Activated T-cell treated with anti-CD3 and anti-CD28 coated beads, Interleukin-2, amount 50 U/mL, for 72 hours (primary cell): Measurements from ENCODE around the gene SLX9. TPM values are rescaled to one million over a fixed set of nuclear protein-coding genes. Genes with fewer than 3 reads are reported as not detected.

Source experiments
- ATAC-seq, 2 donors: fragments of 150-1000 bp; cut with Tn5 transposase; replicated peaks in 1 of 2; 2 replicates each; pipeline ENCODE4 v1.10.0; 2021; ENCODE audit warnings: moderate library complexity in 2 of 2, mild to moderate bottlenecking in 1 of 2
- DNase-seq, 2 donors: peaks; one replicate each; pipeline ENCODE4 v3.0.0; 2021 to 2022; ENCODE audit warnings: mixed read lengths in 1 of 2
- H3K27ac Mint-ChIP-seq: one replicate; pipeline ENCODE4 v1.8.0; 2022; ENCODE audit warnings: mild to moderate bottlenecking, moderate library complexity, mixed read lengths
- H3K27me3 Mint-ChIP-seq: one replicate; pipeline ENCODE4 v1.8.0; 2022; ENCODE audit warnings: low read depth, mixed read lengths
- H3K36me3 Mint-ChIP-seq, 2 donors: one replicate each; pipeline ENCODE4 v1.8.0; 2022; ENCODE audit warnings: mixed read lengths in 2 of 2, mild to moderate bottlenecking in 1 of 2; ENCODE audit not compliant: insufficient read depth in 2 of 2
- H3K4me1 Mint-ChIP-seq: one replicate; pipeline ENCODE4 v1.8.0; 2022; ENCODE audit warnings: low read depth, mixed read lengths
- H3K4me3 Mint-ChIP-seq, 2 donors: one replicate each; pipeline ENCODE4 v1.8.0; 2022; ENCODE audit warnings: mild to moderate bottlenecking in 2 of 2, mixed read lengths in 2 of 2, moderate library complexity in 2 of 2
- H3K9me3 Mint-ChIP-seq, 2 donors: one replicate each; pipeline ENCODE4 v1.8.0; 2022; ENCODE audit warnings: mixed read lengths in 2 of 2
- total RNA-seq, 2 donors: library from RNA; stranded (reverse); gene quantifications; one replicate each; pipeline ENCODE4 v1.2.3, GENCODE V29; 2022

SLX9 gene
- total RNA-seq, 2 donors from 2014 or later = 38.7 to 48.9 TPM

DNA sequence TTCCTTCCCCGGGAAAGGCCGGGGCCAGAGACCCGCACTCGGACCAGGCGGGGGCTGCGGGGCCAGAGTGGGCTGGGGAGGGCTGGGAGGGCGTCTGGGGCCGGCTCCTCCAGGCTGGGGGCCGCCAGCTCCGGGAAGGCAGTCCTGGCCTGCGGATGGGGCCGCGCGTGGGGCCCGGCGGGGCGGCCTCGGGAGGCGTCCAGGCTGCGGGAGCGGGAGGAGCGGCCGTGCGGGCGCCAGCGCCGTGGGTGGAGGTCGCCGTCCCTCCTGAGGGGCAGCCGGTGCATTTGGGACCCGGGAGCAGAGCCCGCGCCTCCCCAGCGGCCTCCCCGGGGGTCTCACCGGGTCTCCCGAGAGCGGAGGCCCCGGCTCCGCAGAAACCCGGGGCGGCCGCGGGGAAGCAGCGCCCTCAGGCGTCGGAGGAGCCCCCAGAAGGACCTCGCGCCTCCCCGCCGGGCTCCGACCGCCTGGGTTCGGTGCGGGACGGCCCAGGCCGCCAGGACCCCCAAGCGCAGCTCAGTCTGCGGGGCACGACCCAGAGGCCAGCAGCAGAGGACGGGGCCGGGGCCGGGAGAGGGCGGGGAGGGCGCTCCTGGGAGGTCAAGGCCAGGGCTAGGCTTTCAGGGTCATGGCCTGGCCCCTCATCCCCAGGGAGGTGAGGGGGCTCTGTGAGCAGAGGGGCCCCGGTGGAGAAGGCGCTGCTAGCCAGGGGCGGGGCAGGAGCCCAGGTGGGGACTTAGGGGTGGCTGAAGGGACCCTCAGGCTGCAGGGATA, 7.2 kb upstream of the SLX9 start:
- Mint-ChIP-seq H3K4me1 (peaks cover 43% of the 10 kb centered on the region), H3K4me3 (peak overlapping the region; percentile 83 to 86), H3K27ac (no peak overlapping the region), H3K27me3 (no peaks in the 10 kb centered on the region), H3K36me3 (no peaks in the 10 kb centered on the region), H3K9me3 (no peaks in the 10 kb centered on the region)
- DNase-seq (peak; percentile 78 to 81), ATAC-seq (peak; percentile 60 to 74)

DNA sequence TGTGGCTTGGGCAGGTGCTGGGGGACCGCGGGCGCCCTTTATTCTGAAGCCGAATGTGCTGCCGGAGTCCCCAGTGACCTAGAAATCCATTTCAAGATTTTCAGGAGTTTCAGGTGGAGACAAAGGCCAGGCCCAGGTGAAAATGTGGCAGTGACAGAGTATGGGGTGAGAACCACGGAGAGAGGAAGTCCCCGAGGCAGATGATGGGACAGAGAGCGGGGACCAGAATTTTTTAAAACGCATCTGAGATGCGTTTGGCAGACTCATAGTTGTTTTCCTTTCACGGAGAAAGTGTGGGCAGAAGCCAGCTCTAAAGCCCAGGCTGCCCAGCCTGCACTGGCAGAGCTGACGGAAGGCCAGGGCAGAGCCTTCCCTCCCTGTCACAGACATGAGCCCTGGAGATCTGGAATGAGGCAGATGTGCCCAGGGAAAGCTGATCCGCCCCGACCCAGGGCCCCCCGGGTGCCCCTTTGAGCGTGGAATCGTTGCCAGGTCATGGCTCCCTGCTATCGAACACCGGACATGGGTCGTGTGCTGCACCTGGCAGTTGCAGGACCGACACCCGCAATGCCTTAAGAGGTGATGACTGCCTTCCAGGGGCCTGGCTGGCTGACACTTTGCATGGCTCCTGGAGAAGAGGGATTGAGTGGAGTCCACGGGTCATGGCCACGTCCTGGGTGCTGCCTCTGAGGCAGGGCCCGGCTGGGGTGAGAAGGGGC, 6.5 kb upstream of the SLX9 start:
- H3K36me3 Mint-ChIP-seq = no peaks in the 10 kb centered on the region
- H3K9me3 Mint-ChIP-seq = no peaks in the 10 kb centered on the region
- no peak overlapping the region for H3K27ac Mint-ChIP-seq
- H3K27me3 Mint-ChIP-seq = no peaks in the 10 kb centered on the region
- H3K4me1 Mint-ChIP-seq = peaks cover 35% of the 10 kb centered on the region
- peak overlapping the region in 1 of 2 donors; percentile 34 for H3K4me3 Mint-ChIP-seq
- ATAC-seq = no peak
- DNase-seq = no peak

DNA sequence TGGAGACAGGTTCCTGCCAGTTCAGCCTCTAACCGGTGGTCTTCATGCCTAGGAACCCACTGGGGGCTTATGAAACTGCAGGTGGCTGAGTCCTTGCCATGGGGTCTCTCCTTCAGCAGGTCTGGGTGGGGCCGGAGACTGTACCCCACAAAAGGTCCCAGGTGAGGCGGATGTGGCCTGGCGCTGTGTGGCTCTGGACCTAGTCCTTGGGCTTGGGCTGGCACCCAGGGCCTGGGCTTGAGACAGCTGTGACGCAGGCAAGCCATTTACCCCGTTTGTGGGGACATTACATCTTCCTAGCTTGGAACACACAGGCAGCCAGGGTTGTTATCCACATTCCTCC, 5.9 kb upstream of the SLX9 start:
- no peak overlapping the region for H3K4me3 Mint-ChIP-seq
- H3K9me3 Mint-ChIP-seq = no peaks in the 10 kb centered on the region
- ATAC-seq (no peak), DNase-seq (no peak)
- no peaks in the 10 kb centered on the region for H3K36me3 Mint-ChIP-seq
- H3K27ac Mint-ChIP-seq = no peak overlapping the region
- no peaks in the 10 kb centered on the region for H3K27me3 Mint-ChIP-seq
- peaks cover 32% of the 10 kb centered on the region for H3K4me1 Mint-ChIP-seq

DNA sequence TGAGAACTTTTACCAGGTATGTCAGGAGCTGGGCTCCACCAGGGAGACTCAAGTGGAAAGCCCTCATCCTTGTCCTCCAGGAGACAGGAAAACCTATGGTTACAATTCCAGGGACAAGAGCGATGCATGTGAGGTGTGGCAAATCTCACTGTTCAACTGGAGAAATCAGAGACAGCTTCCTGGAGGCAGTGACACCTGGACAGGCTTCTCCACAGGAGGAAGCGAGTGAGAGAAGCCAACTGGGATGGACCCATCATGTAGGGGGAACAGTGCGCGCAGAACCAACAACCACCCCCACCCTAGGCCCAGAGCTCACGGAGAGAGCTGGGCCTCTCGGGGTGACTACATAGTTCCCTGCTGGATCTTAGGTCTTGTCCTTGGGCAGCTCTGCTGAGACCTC, 5.6 kb upstream of the SLX9 start:
- H3K4me1 Mint-ChIP-seq = peaks cover 32% of the 10 kb centered on the region
- H3K36me3 Mint-ChIP-seq = no peaks in the 10 kb centered on the region
- no peak overlapping the region for H3K27ac Mint-ChIP-seq
- H3K4me3 Mint-ChIP-seq = no peak overlapping the region
- no peak for DNase-seq
- no peak for ATAC-seq
- no peaks in the 10 kb centered on the region for H3K9me3 Mint-ChIP-seq
- no peaks in the 10 kb centered on the region for H3K27me3 Mint-ChIP-seq

DNA sequence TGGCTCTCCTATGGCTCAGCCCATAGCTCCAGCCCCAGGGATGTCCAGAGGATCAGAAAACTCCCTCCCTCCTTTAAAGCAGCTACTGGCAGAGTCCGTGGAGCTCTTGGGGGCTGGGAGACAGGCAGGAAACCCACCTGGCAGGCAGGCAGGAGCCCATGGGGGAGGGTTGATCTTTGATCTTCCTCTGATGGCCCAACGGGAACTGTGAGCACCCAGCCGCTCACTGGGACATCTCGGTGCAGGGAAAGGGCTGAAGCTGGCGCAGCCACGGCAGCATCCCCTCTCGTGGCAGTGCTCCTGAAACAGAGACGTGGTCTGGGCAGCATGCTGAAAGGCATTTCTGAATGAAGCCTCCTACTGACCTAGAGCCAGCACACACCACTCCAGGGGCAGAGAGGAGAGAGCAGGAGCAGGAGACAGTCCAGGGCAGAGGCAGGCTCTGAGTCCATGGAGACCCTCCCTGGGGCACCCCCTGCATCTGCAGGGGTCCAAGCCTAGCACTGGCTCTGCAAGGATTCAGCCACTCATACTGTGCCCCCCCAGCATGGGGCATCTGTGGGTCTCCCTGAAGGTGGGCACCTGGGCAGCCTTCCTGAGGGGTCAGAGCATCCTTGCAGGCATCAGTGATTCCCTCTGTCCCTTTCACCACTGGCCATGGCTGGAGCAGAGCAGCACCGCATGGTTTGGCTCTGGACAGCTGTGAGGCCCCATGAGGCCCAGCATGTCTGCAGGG, 4.9 kb upstream of the SLX9 start:
- no peak for DNase-seq
- Mint-ChIP-seq H3K27me3 (no peaks in the 10 kb centered on the region), H3K4me3 (no peak overlapping the region), H3K27ac (no peak overlapping the region), H3K36me3 (no peaks in the 10 kb centered on the region), H3K4me1 (peaks cover 27% of the 10 kb centered on the region), H3K9me3 (no peaks in the 10 kb centered on the region)
- ATAC-seq = no peak

DNA sequence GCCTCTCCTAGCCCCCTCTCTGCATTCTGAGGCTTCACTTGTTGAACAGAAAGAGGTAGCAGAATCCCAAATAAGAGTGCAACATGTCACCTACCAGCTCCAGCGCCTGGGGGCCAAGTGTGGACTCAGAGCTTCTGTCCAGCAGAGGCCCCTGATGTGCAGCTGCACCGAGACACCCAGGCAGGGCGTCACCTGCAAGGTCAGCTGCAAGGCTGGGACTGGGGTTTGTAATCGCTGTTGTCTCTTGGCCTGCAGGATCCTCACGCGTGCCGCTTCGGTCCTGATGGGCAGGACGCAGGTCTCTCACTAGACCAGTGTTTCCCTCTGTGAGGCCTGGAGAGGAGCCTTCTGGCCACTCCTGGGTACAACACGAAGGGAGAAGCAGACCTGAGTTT, 4.3 kb upstream of the SLX9 start:
- Mint-ChIP-seq H3K36me3 (peaks cover under 1 to 1% of the 10 kb centered on the region in 2 donors), H3K27me3 (no peaks in the 10 kb centered on the region), H3K9me3 (no peaks in the 10 kb centered on the region), H3K27ac (no peak overlapping the region), H3K4me1 (peaks cover 23% of the 10 kb centered on the region), H3K4me3 (no peak overlapping the region)
- ATAC-seq (no peak), DNase-seq (no peak)

DNA sequence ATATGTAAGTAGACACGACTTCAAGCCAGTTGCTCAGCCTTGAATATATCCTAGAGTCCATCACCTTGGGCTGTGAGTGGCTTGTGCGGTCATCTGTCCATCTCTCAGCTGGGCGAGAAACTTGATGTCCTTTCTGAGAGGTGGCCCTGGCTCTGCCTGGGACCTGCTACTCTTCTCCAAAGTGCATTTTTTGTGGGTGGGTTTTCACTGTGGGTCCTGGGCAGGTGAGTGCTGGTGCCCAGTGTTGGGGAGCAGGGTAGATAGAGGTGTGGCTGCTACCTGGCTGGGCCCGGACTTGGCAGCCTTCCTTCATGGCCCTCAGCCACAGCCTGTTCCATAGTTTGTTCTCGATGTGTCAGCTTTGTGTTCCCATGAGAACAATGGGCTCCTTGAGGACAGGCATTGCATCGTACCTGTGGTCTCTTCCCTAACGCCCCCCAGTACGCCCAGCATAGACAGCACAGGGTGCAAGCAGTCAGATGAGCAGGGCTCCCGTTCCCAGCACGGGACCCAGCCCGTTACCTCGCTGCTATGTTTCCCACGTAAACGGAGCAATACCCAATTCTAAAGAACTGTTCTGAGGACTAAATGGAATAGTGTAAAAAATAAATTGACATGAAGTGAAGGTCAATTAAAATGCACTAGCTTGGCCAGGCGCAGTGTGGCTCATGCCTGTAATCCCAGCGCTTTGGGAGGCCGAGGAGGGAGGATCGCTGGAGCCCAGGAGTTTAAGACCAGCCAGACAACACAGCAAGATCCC, 877 bp upstream of the SLX9 start:
- ATAC-seq (no peak), DNase-seq (no peak)
- Mint-ChIP-seq H3K27ac (peak overlapping the region; percentile 85), H3K27me3 (no peaks in the 10 kb centered on the region), H3K36me3 (peaks cover 4 to 5% of the 10 kb centered on the region in 2 donors), H3K9me3 (no peaks in the 10 kb centered on the region), H3K4me1 (peaks cover 37% of the 10 kb centered on the region), H3K4me3 (peak overlapping the region; percentile 91 to 94)

DNA sequence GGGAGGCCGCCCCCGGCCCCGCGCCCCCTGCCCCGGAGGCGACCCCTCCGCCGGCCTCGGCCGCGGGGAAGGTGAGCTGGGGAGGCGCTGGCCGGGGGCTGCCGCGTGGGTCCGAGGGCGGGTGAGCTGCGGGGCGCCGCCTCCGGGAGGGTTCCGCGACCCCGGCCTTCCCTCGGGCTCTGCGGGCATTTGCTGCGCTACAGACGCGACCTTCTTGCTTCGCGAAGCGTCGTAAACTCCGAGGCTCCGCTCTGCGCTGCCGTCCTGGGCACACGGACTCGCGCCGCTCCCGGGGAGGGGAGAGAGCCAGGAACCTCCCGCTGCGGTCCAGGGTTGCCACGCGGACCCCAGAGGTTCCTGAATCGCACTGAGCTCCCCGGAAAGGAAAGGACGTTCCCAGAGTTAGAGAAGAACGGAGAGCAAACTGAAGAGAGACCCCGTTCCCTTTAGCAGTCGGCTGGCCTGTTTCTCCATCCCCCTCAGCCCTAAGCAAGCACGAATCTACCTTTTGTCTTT, 345 bp downstream of the SLX9 start:
- no peak for DNase-seq
- ATAC-seq = peak; percentile 58 to 61
- Mint-ChIP-seq H3K4me3 (peak overlapping the region; percentile 91 to 100), H3K9me3 (no peaks in the 10 kb centered on the region), H3K27me3 (no peaks in the 10 kb centered on the region), H3K27ac (peak overlapping the region; percentile 99), H3K4me1 (peaks cover 46% of the 10 kb centered on the region), H3K36me3 (peaks cover 4 to 11% of the 10 kb centered on the region in 2 donors)

DNA sequence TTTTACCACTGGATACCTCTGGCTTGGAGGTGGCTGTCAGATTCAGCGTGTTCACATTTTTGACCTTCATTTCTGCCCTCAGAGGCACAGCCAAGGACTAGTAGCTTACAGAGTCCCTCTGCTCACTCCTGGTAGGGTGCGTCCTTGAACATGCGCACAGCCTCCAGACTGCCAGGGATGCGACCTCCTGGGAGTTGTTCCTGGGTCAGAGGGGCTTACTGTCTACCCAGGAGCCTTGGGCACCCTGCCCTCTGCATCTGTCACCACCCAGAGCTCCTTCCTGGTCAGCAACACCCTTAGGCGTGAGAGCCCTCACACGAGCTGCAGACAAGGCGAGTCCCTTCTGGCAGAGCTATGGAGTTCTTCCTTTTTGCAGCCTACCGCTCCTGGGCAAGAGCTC, 1.7 kb downstream of the SLX9 start:
- no peaks in the 10 kb centered on the region for H3K27me3 Mint-ChIP-seq
- peak overlapping the region; percentile 99 for H3K27ac Mint-ChIP-seq
- peak overlapping the region; percentile 88 to 100 for H3K4me3 Mint-ChIP-seq
- peaks cover 6 to 13% of the 10 kb centered on the region in 2 donors for H3K36me3 Mint-ChIP-seq
- DNase-seq (no peak), ATAC-seq (no peak)
- H3K4me1 Mint-ChIP-seq = peaks cover 46% of the 10 kb centered on the region
- no peaks in the 10 kb centered on the region for H3K9me3 Mint-ChIP-seq

DNA sequence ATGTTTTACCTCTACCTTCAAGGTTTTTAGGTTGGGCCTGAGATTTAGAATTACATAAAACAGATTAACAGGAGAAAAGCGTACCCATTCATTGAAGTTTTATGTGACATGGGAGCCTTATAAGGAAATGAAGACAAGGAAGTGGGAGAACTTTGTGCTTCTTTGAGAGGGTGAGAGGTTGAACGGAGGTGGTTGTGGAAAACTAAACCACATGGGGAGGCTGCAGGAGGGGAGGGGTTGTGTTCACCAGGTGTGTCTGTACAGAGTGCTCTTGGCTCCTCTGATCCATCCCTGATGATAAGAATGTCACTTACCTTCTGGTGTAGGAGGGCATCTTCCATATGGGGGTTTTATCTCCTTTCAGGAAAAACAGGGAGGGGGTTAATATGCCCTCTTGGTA, 2.7 kb downstream of the SLX9 start:
- peak overlapping the region; percentile 76 for H3K27ac Mint-ChIP-seq
- no peaks in the 10 kb centered on the region for H3K9me3 Mint-ChIP-seq
- peaks cover 46% of the 10 kb centered on the region for H3K4me1 Mint-ChIP-seq
- H3K4me3 Mint-ChIP-seq = peak overlapping the region; percentile 69 to 73
- no peak for DNase-seq
- H3K27me3 Mint-ChIP-seq = no peaks in the 10 kb centered on the region
- no peak for ATAC-seq
- H3K36me3 Mint-ChIP-seq = peaks cover 6 to 13% of the 10 kb centered on the region in 2 donors

DNA sequence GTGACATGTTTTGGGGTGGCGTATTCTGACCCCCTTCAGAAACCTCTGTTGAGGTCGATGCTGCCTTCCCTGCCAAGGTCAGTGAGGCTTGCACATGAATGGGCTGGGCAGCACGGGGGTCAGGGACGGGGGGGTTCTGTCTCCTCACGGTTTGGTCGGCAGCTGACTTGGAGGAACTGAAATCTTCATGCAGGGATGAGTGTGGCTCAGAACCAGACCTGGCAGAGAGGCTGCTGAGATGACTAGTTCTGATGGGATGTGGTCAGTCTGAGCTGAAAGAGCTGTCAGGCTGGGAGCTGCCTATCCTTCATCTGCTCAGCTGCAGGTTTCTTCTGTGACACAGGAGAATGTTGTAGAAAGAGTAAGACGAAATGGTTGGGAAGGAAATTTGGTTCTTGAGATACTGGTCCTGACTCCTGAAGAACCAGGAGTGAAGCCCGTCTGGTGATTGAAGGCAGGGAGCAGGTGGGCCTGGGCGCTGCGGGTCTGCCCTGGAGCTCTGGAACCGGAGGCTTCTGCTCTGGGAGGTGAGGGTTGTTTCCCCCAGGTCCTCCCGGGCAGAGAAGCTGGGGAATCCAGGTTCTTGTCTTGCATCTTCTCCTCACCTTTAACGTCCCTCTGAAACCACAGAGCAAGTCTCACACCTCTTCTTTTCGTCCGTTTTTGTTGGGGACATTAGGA, 3.3 kb downstream of the SLX9 start:
- Mint-ChIP-seq H3K9me3 (no peaks in the 10 kb centered on the region), H3K36me3 (peaks cover 6 to 13% of the 10 kb centered on the region in 2 donors), H3K27ac (no peak overlapping the region), H3K4me3 (no peak overlapping the region), H3K27me3 (no peaks in the 10 kb centered on the region), H3K4me1 (peaks cover 46% of the 10 kb centered on the region)
- DNase-seq (no peak), ATAC-seq (no peak)
